ENCODE data around the gene C10orf53. TPM values are rescaled to one million over a fixed set of nuclear protein-coding genes. Genes with fewer than 3 reads are reported as not detected.

C10orf53 gene
- total RNA-seq, 1 experiment from 2014 or later: not detected

- DNase-seq (ENCODE audit: low read depth): no peak
- in situ Hi-C loops (cut with HindIII; ENCODE audit: low pct_unique_long_range_greater_than_20kb, low sequenced_read_pairs): no loop called here
These were observed 65.6 kb downstream of the C10orf53 start for GRCh38 chr10:49744924-49745605.

- no peak for DNase-seq (ENCODE audit: low read depth)
- in situ Hi-C loops (cut with HindIII; ENCODE audit: low pct_unique_long_range_greater_than_20kb, low sequenced_read_pairs): no loop called here
These were observed 66.3 kb downstream of the C10orf53 start for GRCh38 chr10:49745756-49746155.

GRCh38 chr10:49746626-49747302 lies 67.3 kb downstream of the C10orf53 start:
- in situ Hi-C loops (cut with HindIII; ENCODE audit: low pct_unique_long_range_greater_than_20kb, low sequenced_read_pairs): no loop called here

More at GRCh38 chr10:49746626-49747302, 67.3 kb downstream of the C10orf53 start:
- DNase-seq (ENCODE audit: low read depth): no peak

Other genes with a start within 250 kb of the C10orf53 start
- gene ERCC6, start 140.5 kb upstream of the C10orf53 start, total RNA-seq (2014; rRNA removed; shearing (Covaris generic); ENCODE audit: low replicate concordance): 4.3 and 43.1 TPM in 2 replicates
- not detected in 2 replicates for gene SLC18A3, start 69.3 kb upstream of the C10orf53 start, total RNA-seq (2014; rRNA removed; shearing (Covaris generic); ENCODE audit: low replicate concordance)
- not detected in 2 replicates for gene CHAT, start 65.6 kb upstream of the C10orf53 start, total RNA-seq (2014; rRNA removed; shearing (Covaris generic); ENCODE audit: low replicate concordance)
- gene OGDHL, start 82.7 kb downstream of the C10orf53 start, total RNA-seq (2014; rRNA removed; shearing (Covaris generic); ENCODE audit: low replicate concordance): 4.1 and 13.9 TPM in 2 replicates

Measured in Caki2 (cell line).